ENCODE measurements around the gene HTT.
"Not testable (repeated sequence)": the region's sequence is repeated elsewhere in the genome, so short reads cannot be mapped to it uniquely, and the experiment has no call there.

Gene HTT

DNA sequence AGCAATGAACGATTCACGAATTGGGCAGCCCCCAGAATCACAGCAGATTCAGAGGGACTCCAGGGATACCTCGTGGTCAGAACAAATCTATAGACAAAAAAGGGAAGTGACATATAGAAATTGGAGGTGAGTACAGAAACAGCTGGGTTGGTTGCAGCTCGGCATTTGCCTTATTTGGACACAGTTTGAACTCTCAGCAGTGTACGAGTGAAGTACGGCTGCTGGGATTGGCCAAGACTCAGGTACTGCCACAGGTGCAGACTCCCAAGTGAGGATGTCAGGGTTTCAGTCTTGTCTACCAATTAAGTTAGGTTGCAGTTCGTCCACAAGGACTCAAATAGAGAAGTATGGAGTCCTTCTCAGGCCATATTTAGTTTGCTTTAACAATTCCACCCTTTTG, 28.3 kb upstream of the HTT start:
- DNase-seq (ENCODE audit: low read depth): no peak

DNA sequence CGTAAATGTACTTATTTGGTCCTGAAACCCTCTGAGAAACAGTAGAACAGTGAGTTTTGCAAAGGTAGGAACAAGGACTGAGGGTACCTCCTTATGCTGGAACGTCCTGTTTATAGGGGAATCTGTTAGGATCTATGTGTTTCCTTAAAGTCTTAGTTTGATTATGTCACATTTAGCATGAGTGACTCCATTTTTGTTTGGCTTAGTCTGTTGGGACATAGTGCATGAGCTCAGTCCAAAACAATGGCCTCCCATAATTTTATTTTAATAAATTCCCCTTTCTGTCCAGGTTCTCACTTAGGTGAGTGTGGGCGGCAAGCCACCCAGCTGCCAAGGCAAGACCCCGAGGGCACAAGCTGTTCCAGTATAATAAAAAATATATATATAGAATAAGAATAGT, 27.9 kb upstream of the HTT start:
- DNase-seq (ENCODE audit: low read depth): no peak

DNA sequence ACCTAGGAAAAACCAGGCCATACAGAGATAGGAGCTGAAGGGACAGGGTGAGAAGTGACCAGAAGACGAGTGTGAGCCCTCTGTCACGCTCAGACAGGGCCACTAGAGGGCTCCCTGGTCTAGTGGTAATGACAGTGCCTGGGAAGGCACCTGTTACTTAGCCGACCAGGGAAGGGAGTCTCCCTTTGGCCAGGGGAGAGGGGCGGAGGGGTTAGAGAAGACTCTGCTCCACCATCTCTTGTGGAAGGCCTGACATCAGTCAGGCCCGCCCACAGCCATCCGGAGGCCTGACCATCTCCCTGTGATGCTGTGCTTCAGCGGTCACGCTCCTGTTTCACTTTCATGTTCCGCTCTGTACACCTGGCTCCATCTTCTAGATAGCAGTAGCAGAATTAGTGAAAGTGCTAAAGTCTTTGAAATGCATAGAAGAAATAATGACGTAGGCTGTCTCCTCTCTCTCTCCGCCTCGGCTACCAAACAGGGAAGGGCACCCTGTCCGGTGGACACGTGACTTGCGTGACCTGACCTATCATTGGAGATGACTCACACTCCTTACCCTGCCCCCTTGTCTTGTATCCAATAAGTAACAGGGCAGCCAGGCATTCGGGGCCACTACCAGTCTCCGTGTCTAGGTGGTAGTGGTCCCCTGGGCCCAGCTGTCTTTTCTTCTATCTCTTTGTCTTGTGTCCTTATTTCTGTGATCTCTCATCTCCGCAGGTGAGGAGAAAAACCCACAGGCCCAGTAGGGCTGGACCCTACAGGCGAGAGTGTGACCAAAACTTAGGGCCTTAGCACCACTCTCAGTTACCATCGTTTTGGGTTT, 26.8 kb upstream of the HTT start:
- DNase-seq (ENCODE audit: low read depth): peak; percentile 54

DNA sequence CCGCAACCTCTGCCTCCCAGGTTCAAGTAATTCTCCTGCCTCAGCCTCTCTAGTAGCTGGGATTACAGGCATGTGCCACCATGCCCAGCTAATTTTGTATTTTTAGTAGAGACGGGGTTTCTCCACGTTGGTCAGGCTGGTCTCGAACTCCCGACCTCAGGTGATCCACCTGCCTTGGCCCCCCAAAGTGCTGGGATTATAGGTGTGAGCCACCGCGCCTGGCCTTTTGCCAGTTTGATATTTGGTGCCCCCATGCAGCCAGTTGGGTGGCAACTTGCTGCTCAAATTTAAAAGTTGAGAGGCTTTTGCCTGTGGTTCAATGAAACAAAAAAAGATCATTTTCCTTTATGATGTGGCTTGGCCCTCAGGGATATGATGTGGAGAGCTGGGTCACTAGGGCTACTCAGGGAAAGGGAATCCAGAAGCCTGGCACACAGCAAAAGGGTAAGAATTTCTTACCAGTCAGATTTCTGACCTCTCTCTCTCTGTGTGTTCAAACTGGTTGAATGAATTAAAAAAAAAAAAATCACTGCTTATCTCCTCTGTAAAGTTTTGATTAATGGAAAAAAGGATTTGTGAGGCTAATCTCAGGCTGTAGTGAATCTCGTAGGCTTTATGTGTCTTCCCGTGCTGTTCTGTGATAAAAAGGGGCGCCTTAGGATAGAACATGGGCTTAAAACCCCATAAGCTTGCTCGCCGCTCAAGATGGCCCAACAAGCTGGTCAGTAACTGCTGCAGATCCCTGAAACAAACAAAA, 23.2 kb upstream of the HTT start:
- DNase-seq (ENCODE audit: low read depth): not testable (repeated sequence)

DNA sequence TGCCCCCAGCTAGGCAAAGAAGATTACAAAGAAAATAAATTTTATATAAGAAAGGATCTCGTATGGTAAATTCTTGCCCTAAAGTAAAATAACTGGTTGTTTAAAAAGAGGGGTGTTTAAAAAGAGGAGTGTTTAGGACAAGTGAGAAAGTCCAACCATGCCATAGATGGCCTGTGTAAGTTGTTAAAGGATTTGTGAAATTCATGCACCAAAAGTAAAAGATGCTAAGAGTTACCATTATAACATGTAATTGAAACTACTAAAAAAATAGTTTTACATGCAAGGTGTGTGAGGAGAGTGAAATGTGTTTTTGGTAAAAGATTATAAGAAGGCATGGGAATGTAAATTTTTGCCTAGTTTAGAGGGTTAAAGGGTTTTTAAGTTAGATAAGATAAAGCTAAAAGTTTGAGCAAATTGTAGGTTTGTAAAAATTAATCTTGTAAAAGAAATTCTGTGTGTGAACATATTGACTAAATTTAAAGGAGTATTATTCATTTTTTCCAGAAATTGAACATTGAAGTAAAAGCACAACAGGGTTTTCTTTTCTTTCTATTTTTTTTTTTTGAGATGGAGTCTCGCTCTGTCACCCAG, 20.2 kb upstream of the HTT start:
- DNase-seq (ENCODE audit: low read depth): no peak

DNA sequence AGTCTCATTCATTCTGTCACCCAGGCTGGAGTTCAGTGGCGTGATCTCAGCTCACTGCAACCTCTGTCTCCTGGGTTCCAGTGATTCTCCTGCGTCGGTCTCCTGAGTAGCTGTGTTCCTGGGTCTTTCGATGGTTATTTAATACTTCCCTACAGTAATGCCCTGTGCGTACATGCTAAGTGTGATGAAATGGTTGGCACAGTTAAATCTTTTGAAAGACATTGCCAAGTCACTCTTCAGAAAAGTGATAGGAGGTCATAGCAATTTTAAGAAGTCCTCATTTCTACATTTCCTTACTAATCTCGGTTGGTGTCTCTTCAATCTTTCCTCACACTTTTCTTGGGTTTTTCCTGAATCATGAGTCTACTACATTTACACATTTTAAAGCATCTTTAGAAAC, 14.5 kb upstream of the HTT start:
- DNase-seq (ENCODE audit: low read depth): no peak

DNA sequence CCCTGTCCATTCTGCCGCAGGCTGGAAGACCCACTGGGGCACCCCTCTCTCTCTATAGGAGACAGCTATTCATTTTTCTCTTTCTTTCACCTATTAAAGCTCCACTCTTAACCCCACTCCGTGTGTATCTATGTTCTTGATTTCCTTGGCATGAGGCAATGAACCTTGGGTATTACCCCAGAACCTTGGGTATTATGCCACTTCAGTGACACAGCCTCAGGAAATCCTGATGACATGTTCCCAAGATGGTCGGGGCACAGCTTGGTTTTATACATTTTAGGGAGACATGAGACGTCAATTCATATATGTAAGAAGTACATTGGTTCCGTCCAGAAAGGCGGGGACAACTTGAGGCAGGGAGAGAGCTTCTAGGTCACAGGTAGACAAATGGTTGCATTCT, 13.5 kb upstream of the HTT start:
- no peak for DNase-seq (ENCODE audit: low read depth)

DNA sequence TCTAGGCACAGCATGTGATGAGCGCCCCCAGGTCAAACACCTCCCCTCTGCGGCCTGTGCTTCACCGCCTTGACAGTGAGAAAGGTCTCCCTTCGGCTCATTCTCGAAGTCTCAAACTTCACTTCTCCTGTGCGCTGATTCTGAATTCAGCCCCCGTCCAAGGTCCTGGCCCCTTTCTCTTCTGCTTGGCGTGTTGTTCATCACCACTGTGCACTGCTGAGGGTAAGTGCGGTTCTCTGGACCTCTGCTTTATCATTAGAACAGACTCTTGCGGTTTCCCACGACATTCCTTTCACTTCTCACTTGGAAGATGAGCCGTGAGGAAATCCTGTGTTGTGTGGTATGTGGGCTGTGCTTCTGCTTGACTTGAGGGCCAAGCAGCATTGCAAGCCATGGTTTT, 12.0 kb upstream of the HTT start:
- no peak for DNase-seq (ENCODE audit: low read depth)

DNA sequence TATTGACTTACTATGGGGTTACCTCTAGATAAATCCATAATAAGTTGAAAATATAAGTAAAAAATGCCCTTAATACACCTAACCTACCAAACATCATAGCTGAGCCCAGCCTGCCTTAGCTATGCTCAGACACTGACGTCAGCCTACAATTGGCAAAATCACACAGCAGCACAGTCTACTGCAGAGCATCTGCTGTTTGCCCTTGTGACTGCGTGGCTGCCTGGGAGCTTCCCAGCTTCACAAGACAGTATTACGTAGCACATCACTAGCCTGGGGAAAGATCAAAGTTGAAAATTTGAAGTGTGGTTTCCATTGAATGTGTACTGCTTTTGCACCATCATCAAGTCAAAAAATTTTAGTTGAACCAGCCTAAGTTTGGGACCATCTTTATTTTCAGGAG, 8.9 kb upstream of the HTT start:
- no peak for DNase-seq (ENCODE audit: low read depth)

DNA sequence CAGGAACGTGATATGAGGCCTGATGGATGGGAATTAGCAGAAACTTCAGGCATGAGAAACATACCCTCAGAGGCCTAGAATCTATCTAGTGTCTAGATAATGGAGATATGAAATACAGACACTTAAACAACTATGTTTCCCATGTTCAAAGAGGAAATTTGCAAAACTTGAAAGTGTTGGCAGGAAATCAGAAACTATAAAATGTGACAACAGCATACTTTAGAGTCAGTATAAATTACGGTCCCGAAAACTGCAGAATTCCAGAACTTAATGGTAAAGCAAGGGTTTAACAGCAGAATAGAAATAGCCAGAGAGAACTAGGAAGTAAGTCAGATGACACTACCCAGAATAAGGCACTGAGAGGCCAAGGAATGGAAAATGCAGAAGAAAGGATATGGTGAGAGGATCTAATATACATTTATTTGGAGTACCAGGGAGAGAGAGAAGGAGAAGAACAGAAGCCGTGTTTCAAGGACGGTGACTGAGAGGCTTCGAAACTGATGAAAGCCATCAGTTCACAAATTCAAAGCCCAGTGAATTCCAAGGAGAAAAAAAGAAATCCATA, 7.6 kb upstream of the HTT start:
- DNase-seq (ENCODE audit: low read depth): no peak

DNA sequence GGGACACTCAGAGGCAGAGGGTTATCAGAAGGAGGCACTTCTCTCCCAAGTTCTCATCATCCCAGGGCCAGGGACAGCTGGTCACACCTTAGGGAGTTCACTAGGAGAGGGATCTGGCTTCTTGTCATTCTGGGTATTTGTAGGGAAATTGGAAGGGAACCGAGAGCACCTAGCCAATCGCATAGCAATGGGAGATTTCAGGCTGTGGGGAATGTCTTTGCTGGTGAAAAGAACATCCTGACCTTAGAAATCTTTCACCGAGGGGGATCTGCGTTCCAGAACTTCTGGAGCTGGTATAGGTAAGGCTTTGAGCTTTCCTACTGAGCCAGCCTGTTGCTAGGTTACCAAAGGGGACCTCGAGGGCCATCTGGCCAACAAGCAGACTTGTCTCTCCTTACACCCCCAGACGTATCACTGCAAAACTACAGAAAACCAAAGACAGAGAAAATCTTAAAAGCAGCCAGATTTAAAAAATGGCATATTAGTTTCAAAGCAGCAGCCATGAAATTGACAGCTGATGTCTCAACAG, 6.9 kb upstream of the HTT start:
- DNase-seq (ENCODE audit: low read depth): no peak

DNA sequence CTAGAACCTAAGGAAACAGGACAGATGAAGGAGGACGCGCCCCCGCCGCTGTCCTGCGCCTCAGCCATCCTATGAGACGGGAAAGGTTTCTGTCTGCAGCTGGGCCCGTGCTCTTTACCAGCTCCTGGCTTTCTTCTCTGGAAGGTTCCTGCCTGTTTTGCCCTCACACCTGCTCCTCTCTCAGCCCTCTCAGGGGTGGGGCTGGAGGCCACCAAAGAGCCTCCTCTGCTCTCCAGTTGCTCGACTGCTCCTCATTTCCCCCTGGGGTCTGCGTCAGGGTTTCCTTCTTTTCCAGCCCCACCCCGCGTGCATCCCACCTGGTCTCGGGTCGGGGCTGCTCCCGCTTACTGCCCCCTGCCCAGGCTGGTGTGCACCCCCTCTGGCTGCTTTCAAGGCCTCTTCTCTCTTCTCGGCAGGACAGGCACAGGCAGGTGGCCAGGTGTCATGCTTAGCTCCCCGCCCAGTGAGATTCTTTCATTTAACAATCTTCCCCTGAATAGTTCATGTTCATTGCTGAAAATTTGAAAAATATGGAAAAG, 4.8 kb upstream of the HTT start:
- no peak for DNase-seq (ENCODE audit: low read depth)

DNA sequence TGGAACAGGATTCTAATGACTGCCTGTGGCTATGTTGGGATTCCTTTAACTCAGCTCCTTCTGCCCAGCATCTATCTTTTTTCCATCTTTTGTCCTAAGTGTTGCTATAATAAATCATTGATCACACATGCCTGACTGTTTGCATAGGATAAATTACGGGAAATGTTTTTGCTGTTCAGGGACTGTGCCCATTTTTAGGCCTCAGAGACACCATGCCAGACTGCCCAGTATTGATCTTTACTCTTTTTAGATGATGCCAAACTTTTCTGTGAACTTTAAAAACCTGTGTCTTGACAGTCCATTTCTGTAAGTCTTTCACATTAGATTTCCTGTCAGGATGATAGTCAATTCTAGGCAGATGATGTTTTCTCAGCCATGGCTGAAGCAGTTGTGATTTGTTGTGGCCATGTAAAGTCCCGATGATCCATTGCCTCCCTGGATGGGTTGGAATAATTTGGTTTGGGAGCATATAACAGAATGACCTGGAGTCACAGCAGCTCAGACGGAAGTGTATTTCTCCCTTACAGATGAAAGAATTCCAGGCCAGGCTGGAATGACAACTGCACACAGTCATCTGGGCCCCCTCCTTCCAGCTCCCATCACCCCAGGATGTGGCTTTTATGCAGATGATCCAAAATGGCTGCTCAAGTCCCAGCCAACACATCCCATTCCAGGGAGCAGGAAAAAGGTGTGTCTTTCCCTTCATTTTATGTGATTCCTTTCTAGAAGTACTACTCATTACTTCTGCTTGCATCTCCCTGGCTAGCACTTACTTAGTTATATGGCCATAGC, 3.6 kb upstream of the HTT start:
- no peak for DNase-seq (ENCODE audit: low read depth)

DNA sequence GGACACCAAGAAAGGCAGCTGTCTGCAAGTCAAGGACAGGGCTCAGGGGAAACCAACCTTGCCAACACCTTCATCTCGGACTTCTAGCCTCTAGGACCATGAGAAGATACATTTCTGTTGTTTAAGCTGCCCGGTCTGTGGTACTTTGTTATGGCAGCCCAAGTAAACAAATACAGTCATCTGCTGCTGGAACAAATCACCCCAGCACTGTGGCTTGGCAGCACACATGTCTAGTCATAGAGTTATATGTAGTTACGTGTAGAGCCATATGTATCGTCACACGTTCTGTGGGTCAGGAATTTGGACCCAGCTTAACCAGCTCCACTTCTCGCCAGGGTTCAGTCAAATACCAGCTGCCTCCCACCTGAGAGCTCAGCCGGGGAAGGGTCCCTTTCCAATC, 2.7 kb upstream of the HTT start:
- DNase-seq (ENCODE audit: low read depth): no peak

DNA sequence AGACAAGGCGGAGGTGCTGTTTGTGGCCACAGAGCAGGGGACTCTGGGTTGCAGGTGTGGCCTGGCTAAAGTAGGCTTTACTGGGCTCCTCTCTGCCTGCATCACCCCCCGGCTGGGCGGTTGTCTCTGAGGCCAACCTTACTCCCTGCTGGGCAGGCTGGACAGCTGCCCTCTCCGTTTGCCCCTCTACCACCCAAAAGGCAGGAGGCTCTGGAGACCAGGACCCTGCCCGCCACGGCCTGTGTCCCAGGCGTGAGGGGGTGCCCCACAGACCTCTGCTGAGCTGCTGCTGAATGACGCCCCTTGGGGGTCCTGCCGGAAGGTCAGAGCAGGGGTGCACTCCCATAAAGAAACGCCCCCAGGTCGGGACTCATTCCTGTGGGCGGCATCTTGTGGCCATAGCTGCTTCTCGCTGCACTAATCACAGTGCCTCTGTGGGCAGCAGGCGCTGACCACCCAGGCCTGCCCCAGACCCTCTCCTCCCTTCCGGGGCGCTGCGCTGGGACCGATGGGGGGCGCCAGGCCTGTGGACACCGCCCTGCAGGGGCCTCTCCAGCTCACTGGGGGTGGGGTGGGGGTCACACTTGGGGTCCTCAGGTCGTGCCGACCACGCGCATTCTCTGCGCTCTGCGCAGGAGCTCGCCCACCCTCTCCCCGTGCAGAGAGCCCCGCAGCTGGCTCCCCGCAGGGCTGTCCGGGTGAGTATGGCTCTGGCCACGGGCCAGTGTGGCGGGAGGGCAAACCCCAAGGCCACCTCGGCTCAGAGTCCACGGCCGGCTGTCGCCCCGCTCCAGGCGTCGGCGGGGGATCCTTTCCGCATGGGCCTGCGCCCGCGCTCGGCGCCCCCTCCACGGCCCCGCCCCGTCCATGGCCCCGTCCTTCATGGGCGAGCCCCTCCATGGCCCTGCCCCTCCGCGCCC, 1.1 kb upstream of the HTT start:
- peak; percentile 13 for DNase-seq (ENCODE audit: low read depth)

DNA sequence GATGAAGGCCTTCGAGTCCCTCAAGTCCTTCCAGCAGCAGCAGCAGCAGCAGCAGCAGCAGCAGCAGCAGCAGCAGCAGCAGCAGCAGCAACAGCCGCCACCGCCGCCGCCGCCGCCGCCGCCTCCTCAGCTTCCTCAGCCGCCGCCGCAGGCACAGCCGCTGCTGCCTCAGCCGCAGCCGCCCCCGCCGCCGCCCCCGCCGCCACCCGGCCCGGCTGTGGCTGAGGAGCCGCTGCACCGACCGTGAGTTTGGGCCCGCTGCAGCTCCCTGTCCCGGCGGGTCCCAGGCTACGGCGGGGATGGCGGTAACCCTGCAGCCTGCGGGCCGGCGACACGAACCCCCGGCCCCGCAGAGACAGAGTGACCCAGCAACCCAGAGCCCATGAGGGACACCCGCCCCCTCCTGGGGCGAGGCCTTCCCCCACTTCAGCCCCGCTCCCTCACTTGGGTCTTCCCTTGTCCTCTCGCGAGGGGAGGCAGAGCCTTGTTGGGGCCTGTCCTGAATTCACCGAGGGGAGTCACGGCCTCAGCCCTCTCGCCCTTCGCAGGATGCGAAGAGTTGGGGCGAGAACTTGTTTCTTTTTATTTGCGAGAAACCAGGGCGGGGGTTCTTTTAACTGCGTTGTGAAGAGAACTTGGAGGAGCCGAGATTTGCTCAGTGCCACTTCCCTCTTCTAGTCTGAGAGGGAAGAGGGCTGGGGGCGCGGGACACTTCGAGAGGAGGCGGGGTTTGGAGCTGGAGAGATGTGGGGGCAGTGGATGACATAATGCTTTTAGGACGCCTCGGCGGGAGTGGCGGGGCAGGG, 568 bp downstream of the HTT start:
- peak; percentile 34 for DNase-seq (ENCODE audit: low read depth)

DNA sequence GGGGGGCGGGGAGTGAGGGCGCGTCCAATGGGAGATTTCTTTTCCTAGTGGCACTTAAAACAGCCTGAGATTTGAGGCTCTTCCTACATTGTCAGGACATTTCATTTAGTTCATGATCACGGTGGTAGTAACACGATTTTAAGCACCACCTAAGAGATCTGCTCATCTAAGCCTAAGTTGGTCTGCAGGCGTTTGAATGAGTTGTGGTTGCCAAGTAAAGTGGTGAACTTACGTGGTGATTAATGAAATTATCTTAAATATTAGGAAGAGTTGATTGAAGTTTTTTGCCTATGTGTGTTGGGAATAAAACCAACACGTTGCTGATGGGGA, 1.1 kb downstream of the HTT start:
- no peak for DNase-seq (ENCODE audit: low read depth)

DNA sequence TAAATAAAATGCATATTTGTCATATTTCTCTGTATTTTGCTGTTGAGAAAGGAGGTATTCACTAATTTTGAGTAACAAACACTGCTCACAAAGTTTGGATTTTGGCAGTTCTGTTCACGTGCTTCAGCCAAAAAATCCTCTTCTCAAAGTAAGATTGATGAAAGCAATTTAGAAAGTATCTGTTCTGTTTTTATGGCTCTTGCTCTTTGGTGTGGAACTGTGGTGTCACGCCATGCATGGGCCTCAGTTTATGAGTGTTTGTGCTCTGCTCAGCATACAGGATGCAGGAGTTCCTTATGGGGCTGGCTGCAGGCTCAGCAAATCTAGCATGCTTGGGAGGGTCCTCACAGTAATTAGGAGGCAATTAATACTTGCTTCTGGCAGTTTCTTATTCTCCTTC, 3.3 kb downstream of the HTT start:
- DNase-seq (ENCODE audit: low read depth): no peak

DNA sequence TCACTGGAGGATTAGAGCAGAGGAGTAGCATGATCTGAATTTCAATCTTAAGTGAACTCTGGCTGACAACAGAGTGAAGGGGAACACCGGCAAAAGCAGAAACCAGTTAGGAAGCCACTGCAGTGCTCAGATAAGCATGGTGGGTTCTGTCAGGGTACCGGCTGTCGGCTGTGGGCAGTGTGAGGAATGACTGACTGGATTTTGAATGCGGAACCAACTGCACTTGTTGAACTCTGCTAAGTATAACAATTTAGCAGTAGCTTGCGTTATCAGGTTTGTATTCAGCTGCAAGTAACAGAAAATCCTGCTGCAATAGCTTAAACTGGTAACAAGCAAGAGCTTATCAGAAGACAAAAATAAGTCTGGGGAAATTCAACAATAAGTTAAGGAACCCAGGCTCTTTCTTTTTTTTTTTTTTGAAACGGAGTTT, 5.2 kb downstream of the HTT start:
- no peak for DNase-seq (ENCODE audit: low read depth)

Measured in T-helper 22 cell (primary cell).